Lower leg skin (tissue), 3 donors: ENCODE results near the gene TAAR2.

ENCODE experiments used
- CTCF ChIP-seq, 3 donors: fragments of 450-650 bp; IDR thresholded peaks; one replicate each; pipeline ENCODE4 v1.5.1; 2016; ENCODE audit warnings: antibody characterized with exemption in 3 of 3, mild to moderate bottlenecking in 3 of 3, moderate library complexity in 2 of 3
- POLR2A ChIP-seq, 2 donors: fragments of 450-650 bp; IDR thresholded peaks; one replicate each; pipeline ENCODE4 v1.6.1; 2016 to 2017; ENCODE audit warnings: antibody characterized with exemption in 2 of 2, mild to moderate bottlenecking in 1 of 2, moderate library complexity in 1 of 2

- TF ChIP-seq CTCF (IDR thresholded peaks at IDR 0.05) (no peak), POLR2A (IDR thresholded peaks at IDR 0.05) (no peak)
Observed at GRCh38 chr6:132648356-132648755, 24.3 kb upstream of the TAAR2 start.
